HG02840 (cell line): Measurements from ENCODE around the gene CFAP210.
A peak's percentile ranks its signal among the peaks of the same experiment; 100 is the strongest.

Experiments
- ATAC-seq: cut with Tn5 transposase; IDR thresholded peaks from one replicate; pipeline ENCODE4 v1.9.1; 2021; ENCODE audit warnings: mild to moderate bottlenecking, moderate library complexity, moderate number of reproducible peaks; ENCODE audit not compliant: unreplicated experiment, low FRiP score

The CFAP210 gene

GRCh38 chr2:169694113-169694893 is at the start of gene CFAP210, which contains the start of gene PHOSPHO2:
TSS of gene CFAP210 (minus strand) at chr2:169694405. CDS start at chr2:169694327, 78 bp downstream.
TSS of gene PHOSPHO2 (plus strand) at chr2:169694469. CDS start at chr2:169700972, 6,503 bp downstream.
- ATAC-seq: peak; percentile 99

GRCh38 chr2:169743549-169743948 is 49.3 kb upstream of the CFAP210 start:
- ATAC-seq: no peak

- no peak for ATAC-seq
Observed at GRCh38 chr2:169739351-169739750, 45.1 kb upstream of the CFAP210 start.

GRCh38 chr2:169738566-169739229 is 44.5 kb upstream of the CFAP210 start:
- ATAC-seq: no peak

- ATAC-seq: no peak
Observed at GRCh38 chr2:169736902-169737301, 42.7 kb upstream of the CFAP210 start.

GRCh38 chr2:169735623-169736022 is 41.4 kb upstream of the CFAP210 start:
- ATAC-seq: no peak

GRCh38 chr2:169734169-169734847 is 40.1 kb upstream of the CFAP210 start:
- peak; percentile 26 for ATAC-seq

GRCh38 chr2:169732583-169733358 is 38.6 kb upstream of the CFAP210 start:
- no peak for ATAC-seq

GRCh38 chr2:169732075-169732474 is 37.9 kb upstream of the CFAP210 start:
- no peak for ATAC-seq

- ATAC-seq: no peak
Observed at GRCh38 chr2:169729274-169729605, 35.0 kb upstream of the CFAP210 start.

- no peak for ATAC-seq
Observed at GRCh38 chr2:169727065-169727464, 32.9 kb upstream of the CFAP210 start.

GRCh38 chr2:169721016-169721415 is 26.8 kb upstream of the CFAP210 start:
- ATAC-seq: no peak

GRCh38 chr2:169718930-169719504 is 24.8 kb upstream of the CFAP210 start:
- ATAC-seq: no peak

- no peak for ATAC-seq
Observed at GRCh38 chr2:169717691-169718063, 23.5 kb upstream of the CFAP210 start.

GRCh38 chr2:169716938-169717690 is 22.9 kb upstream of the CFAP210 start:
- no peak for ATAC-seq

GRCh38 chr2:169716238-169716886 is 22.2 kb upstream of the CFAP210 start:
- no peak for ATAC-seq

- no peak for ATAC-seq
Observed at GRCh38 chr2:169715379-169716237, 21.4 kb upstream of the CFAP210 start.

GRCh38 chr2:169714699-169715098 is 20.5 kb upstream of the CFAP210 start:
- ATAC-seq: no peak
